Ammon's horn (tissue), 1 donor: Measurements from ENCODE around the gene ALKBH3.

ENCODE experiments used
- DNase-seq: peaks from one replicate; pipeline ENCODE4 v3.0.0-alpha.2; 2016; ENCODE audit warnings: low spot score

Gene ALKBH3

GRCh38 chr11:43962383-43963278, 82.0 kb downstream of the ALKBH3 start:
- DNase-seq: no peak

- DNase-seq: no peak
Measured at GRCh38 chr11:43963279-43963620, 82.6 kb downstream of the ALKBH3 start.

GRCh38 chr11:43967661-43968060, 87.0 kb downstream of the ALKBH3 start:
- DNase-seq: no peak

- no peak for DNase-seq
Measured at GRCh38 chr11:43968719-43969118, 88.1 kb downstream of the ALKBH3 start.

- DNase-seq: peak; percentile 60
Measured at GRCh38 chr11:43969543-43969942, 88.9 kb downstream of the ALKBH3 start.
